PC-3 (cell line): ENCODE measurements around the gene FAM13A. TPM values are rescaled to one million over a fixed set of nuclear protein-coding genes. Genes with fewer than 3 reads are reported as not detected.

Experiments
- ATAC-seq: fragments of 200-7000 bp; cut with Tn5 transposase; 2 replicates; pipeline ENCODE4 v1.9.1; 2020; ENCODE audit warnings: mild to moderate bottlenecking, moderate library complexity
- BruUV-seq: library from RNA; stranded (reverse); fragments of 400-500 nt; replicated peaks from 2 replicates; lab custom pipeline; 2021; lab: Mats Ljungman, UMichigan
- CTCF ChIA-PET: fragments of 300-600 bp; sonication (Branson Sonifier 250); formaldehyde crosslinking; loops from one replicate; lab custom pipeline; 2022; ENCODE audit warnings: antibody characterized with exemption; lab: Charles Lee
- POLR2A ChIA-PET: fragments of 300-600 bp; sonication (Branson Sonifier 250); formaldehyde crosslinking; loops from one replicate; lab custom pipeline; 2022; ENCODE audit warnings: antibody characterized with exemption; ENCODE audit not compliant: unreplicated experiment; lab: Charles Lee
- DNase-seq: peaks from one replicate; pipeline ENCODE4 v3.0.0-alpha.2; 2015
- H2AFZ ChIP-seq: fragments of 300-600 bp; sonication (generic); 2 replicates; pipeline ENCODE4 v1.6.0; 2016; ENCODE audit warnings: antibody characterized with exemption, low read length
- H3F3A ChIP-seq: fragments of 300-600 bp; sonication (generic); one replicate; pipeline ENCODE4 v1.6.0; 2017; ENCODE audit warnings: antibody characterized with exemption, low read length, control low read depth, mild to moderate bottlenecking; ENCODE audit not compliant: unreplicated experiment
- H3K27ac ChIP-seq: fragments of 300-600 bp; sonication (generic); 2 replicates; pipeline ENCODE4 v1.5.1; 2016; ENCODE audit warnings: mild to moderate bottlenecking, low read length
- H3K27me3 ChIP-seq: fragments of 300-600 bp; sonication (generic); 2 replicates; pipeline ENCODE4 v1.6.1; 2016; ENCODE audit warnings: low read length, mixed read lengths
- H3K36me3 ChIP-seq: fragments of 300-600 bp; sonication (generic); 2 replicates; pipeline ENCODE4 v1.6.1; 2016; ENCODE audit warnings: low read depth, mixed run types, low read length, mixed read lengths
- H3K4me1 ChIP-seq: fragments of 300-600 bp; sonication (generic); 2 replicates; pipeline ENCODE4 v1.5.1; 2016; ENCODE audit warnings: low read length; ENCODE audit not compliant: insufficient read depth
- H3K4me2 ChIP-seq: fragments of 300-600 bp; sonication (generic); 2 replicates; pipeline ENCODE4 v1.6.0; 2016; ENCODE audit warnings: low read length
- H3K4me3 ChIP-seq: fragments of 300-600 bp; sonication (generic); 2 replicates; pipeline ENCODE4 v1.5.1; 2016; ENCODE audit warnings: mild to moderate bottlenecking, low read length, mixed read lengths
- H3K79me2 ChIP-seq: fragments of 300-600 bp; sonication (generic); 2 replicates; pipeline ENCODE4 v1.6.1; 2017; ENCODE audit warnings: low read length, mixed read lengths
- H3K9ac ChIP-seq: fragments of 300-600 bp; sonication (generic); 2 replicates; pipeline ENCODE4 v1.6.0; 2016; ENCODE audit warnings: mild to moderate bottlenecking, low read length
- H3K9me2 ChIP-seq: fragments of 300-600 bp; sonication (generic); replicated peaks from 2 replicates; pipeline ENCODE4 v1.6.1; 2016; ENCODE audit warnings: mixed run types, low read length, mixed read lengths
- H3K9me3 ChIP-seq: fragments of 300-600 bp; sonication (generic); 2 replicates; pipeline ENCODE4 v1.6.1; 2016; ENCODE audit warnings: low read length, mixed read lengths
- H4K20me1 ChIP-seq: fragments of 300-600 bp; sonication (generic); 2 replicates; pipeline ENCODE4 v1.6.1; 2016; ENCODE audit warnings: low read length, mixed read lengths
- CTCF ChIP-seq: fragments of 300-600 bp; sonication (generic); conservative IDR thresholded peaks from 2 replicates; pipeline ENCODE4 v1.5.1; 2017; ENCODE audit warnings: antibody characterized with exemption, low read depth, mild to moderate bottlenecking, low read length
- EZH2 ChIP-seq: fragments of 300-600 bp; sonication (generic); IDR thresholded peaks from one replicate; pipeline ENCODE4 v1.6.1; 2017; ENCODE audit warnings: antibody characterized with exemption, mild to moderate bottlenecking, low read length; ENCODE audit not compliant: unreplicated experiment
- EZH2phosphoT487 ChIP-seq: fragments of 300-600 bp; sonication (generic); IDR thresholded peaks from 2 replicates; pipeline ENCODE4 v1.6.1; 2018; ENCODE audit warnings: mild to moderate bottlenecking, antibody characterized with exemption, low read length, borderline replicate concordance
- intact Hi-C: fragments of 100-400 bp; cut with micrococcal nuclease; formaldehyde crosslinking; loops from 2 replicates; pipeline ENCODE4 v1.9.0; 2023
- total RNA-seq: library from RNA; depleted of rRNA; stranded (reverse); fragments of >200 nt; gene quantifications from 2 replicates; pipeline ENCODE4 v1.2.3, GENCODE V29; 2014

FAM13A gene
- total RNA-seq, 1 experiment from 2014 or later: 8.6 TPM

- no TSS peak for BruUV-seq
- Histone ChIP-seq H3F3A (no peaks in the 10 kb centered on the region), H3K9me2 (no peaks in the 10 kb centered on the region), H3K9ac (no peak overlapping the region), H3K36me3 (no peaks in the 10 kb centered on the region), H3K79me2 (no peaks in the 10 kb centered on the region), H2AFZ (no peak overlapping the region), H3K9me3 (no peaks in the 10 kb centered on the region), H3K4me3 (no peak overlapping the region), H3K4me2 (no peak overlapping the region), H3K4me1 (no peaks in the 10 kb centered on the region), H3K27me3 (no peaks in the 10 kb centered on the region), H3K27ac (no peak overlapping the region), H4K20me1 (no peaks in the 10 kb centered on the region)
- DNase-seq (no peak), ATAC-seq (no peak)
- POLR2A ChIA-PET: no interaction called here
- TF ChIP-seq EZH2phosphoT487: no peak
- TF ChIP-seq CTCF: no peak
- TF ChIP-seq EZH2: no peak
- CTCF ChIA-PET: no interaction called here
- intact Hi-C loops: no loop called here
Observed at GRCh38 chr4:88911246-88912212, 145.5 kb downstream of the FAM13A start.

GRCh38 chr4:88910101-88910500 lies 146.9 kb downstream of the FAM13A start:
- no peak overlapping the region for H3K27ac ChIP-seq
- H3K36me3 ChIP-seq: no peaks in the 10 kb centered on the region
- H3F3A ChIP-seq: no peaks in the 10 kb centered on the region
- BruUV-seq: no TSS peak
- CTCF ChIA-PET: no interaction called here
- no peak for ATAC-seq
- no peaks in the 10 kb centered on the region for H3K9me2 ChIP-seq
- no peaks in the 10 kb centered on the region for H3K9me3 ChIP-seq
- H3K4me1 ChIP-seq: no peaks in the 10 kb centered on the region
- no peak overlapping the region for H3K4me3 ChIP-seq
- H3K4me2 ChIP-seq: no peak overlapping the region
- no peaks in the 10 kb centered on the region for H3K27me3 ChIP-seq
- POLR2A ChIA-PET: no interaction called here
- no peak overlapping the region for H3K9ac ChIP-seq
- H2AFZ ChIP-seq: no peak overlapping the region
- TF ChIP-seq CTCF: no peak
- TF ChIP-seq EZH2: no peak
- TF ChIP-seq EZH2phosphoT487: no peak
- no peak for DNase-seq
- no peaks in the 10 kb centered on the region for H4K20me1 ChIP-seq
- no peaks in the 10 kb centered on the region for H3K79me2 ChIP-seq
- intact Hi-C loops: no loop called here

- Histone ChIP-seq H2AFZ (no peak overlapping the region), H3K4me2 (no peak overlapping the region), H3K4me3 (no peak overlapping the region), H3K9me3 (no peaks in the 10 kb centered on the region), H3K27me3 (no peaks in the 10 kb centered on the region), H4K20me1 (no peaks in the 10 kb centered on the region), H3K9me2 (no peaks in the 10 kb centered on the region), H3K9ac (no peak overlapping the region), H3K79me2 (no peaks in the 10 kb centered on the region), H3K4me1 (no peaks in the 10 kb centered on the region), H3K27ac (no peak overlapping the region), H3K36me3 (no peaks in the 10 kb centered on the region), H3F3A (no peaks in the 10 kb centered on the region)
- no TSS peak for BruUV-seq
- DNase-seq (no peak), ATAC-seq (no peak)
- TF ChIP-seq EZH2phosphoT487: no peak
- TF ChIP-seq EZH2: no peak
- no peak for TF ChIP-seq CTCF
- intact Hi-C loops: no loop called here
- ChIA-PET CTCF (no interaction called here), POLR2A (no interaction called here)
Observed at GRCh38 chr4:88908521-88908920, 148.5 kb downstream of the FAM13A start.
